ENCODE results near the gene THAP4. TPM values are rescaled to one million over a fixed set of nuclear protein-coding genes. Genes with fewer than 3 reads are reported as not detected.

Gene THAP4
- total and polyA plus RNA-seq, 2 of the 4 experiments (the other 2 are of a cell fraction) = 33.9 to 55.1 TPM

DNA sequence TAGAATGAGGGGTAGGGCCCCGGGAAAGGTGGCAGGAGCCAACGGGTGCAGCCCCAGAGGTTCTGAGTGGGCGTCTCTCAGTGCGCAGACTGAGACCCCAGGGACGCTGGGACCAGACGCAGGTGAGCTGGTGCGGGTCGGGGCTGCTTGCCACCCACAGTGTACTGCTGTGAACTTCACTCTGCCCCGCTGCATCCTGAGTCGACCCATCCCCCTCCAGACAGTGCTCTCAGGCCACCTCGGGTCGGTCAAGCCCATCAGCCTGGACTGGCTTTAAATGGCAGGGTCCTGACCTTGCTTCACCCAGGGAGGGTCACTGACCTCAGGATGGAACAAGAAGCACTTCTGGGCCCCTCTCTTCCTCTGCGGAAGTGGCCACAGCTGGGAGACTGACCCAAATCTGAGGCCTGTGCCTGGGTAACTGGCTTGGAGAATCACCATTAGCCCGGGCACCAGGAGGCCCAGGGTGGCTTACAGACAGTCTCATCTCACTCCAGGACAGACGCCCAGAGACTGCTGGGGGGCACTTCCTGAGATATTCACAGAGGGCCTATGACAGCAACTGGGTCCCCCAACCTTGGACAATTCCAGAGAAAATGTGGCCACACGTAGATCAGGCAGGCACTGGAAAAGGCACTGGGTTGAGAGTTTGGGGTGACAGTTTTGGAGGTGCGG, 102.1 kb downstream of the THAP4 start:
- no peak overlapping the region for H2AFZ ChIP-seq (replicated peaks; ENCODE audit: low read length, poor library complexity)
- BruUV-seq (replicated peaks) = no TSS peak
- dilution Hi-C loops (cut with HindIII; ENCODE audit: low sequenced_read_pairs, unreplicated experiment) (no loop called here), in situ Hi-C loops (cut with MboI; ENCODE audit: low sequenced_read_pairs) (no loop called here), intact Hi-C loops (cut with micrococcal nuclease) (no loop called here)
- no peak overlapping the region for H2BK15ac ChIP-seq (ENCODE audit: low read depth, low read length)
- no peak overlapping the region for H3K23ac ChIP-seq (ENCODE audit: low read depth, low read length)
- H3K18ac ChIP-seq (ENCODE audit: low read depth, low read length) = no peak overlapping the region
- no peak overlapping the region for H4K5ac ChIP-seq (ENCODE audit: low read depth, low read length)
- no peak overlapping the region for H4K91ac ChIP-seq (ENCODE audit: insufficient read depth, low read depth, low read length)
- TF ChIP-seq CEBPB (IDR thresholded peaks at IDR 0.05; ENCODE audit: low read depth, low read length) = no peak
- TF ChIP-seq MAZ (IDR thresholded peaks at IDR 0.05; ENCODE audit: borderline replicate concordance, low read depth, low read length) = no peak
- no peak for TF ChIP-seq RAD21 (IDR thresholded peaks at IDR 0.05; ENCODE audit: low read length)
- TF ChIP-seq NFE2L2 (IDR thresholded peaks at IDR 0.05; ENCODE audit: low read depth, low read length) = no peak
- TF ChIP-seq MAFK (IDR thresholded peaks at IDR 0.05; ENCODE audit: low read depth, low read length) = no peak
- TF ChIP-seq RCOR1 (IDR thresholded peaks at IDR 0.05; ENCODE audit: insufficient replicate concordance, low read length) = no peak
- no peak for TF ChIP-seq FOS (IDR thresholded peaks at IDR 0.05; ENCODE audit: low read depth, low read length)
- no peak for TF ChIP-seq USF2 (IDR thresholded peaks at IDR 0.05; ENCODE audit: low read depth, low read length)
- TF ChIP-seq CHD1 (IDR thresholded peaks at IDR 0.05; ENCODE audit: low read depth, low read length) = no peak
- no peak for TF ChIP-seq SMC3 (IDR thresholded peaks at IDR 0.05; ENCODE audit: low read depth, low read length)
- TF ChIP-seq POLR2A (IDR thresholded peaks at IDR 0.05; ENCODE audit: low read depth, low read length) = no peak
- TF ChIP-seq, protein P1, sequence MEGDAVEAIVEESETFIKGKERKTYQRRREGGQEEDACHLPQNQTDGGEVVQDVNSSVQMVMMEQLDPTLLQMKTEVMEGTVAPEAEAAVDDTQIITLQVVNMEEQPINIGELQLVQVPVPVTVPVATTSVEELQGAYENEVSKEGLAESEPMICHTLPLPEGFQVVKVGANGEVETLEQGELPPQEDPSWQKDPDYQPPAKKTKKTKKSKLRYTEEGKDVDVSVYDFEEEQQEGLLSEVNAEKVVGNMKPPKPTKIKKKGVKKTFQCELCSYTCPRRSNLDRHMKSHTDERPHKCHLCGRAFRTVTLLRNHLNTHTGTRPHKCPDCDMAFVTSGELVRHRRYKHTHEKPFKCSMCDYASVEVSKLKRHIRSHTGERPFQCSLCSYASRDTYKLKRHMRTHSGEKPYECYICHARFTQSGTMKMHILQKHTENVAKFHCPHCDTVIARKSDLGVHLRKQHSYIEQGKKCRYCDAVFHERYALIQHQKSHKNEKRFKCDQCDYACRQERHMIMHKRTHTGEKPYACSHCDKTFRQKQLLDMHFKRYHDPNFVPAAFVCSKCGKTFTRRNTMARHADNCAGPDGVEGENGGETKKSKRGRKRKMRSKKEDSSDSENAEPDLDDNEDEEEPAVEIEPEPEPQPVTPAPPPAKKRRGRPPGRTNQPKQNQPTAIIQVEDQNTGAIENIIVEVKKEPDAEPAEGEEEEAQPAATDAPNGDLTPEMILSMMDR (conservative IDR thresholded peaks at IDR 0.05; ENCODE audit: low read depth, low read length) = no peak
- no peak overlapping the region for H2BK120ac ChIP-seq (ENCODE audit: low read depth, low read length)
- H3K4me3 ChIP-seq (ENCODE audit: insufficient read depth, low read depth, low read length) = no peak overlapping the region
- no peak overlapping the region for H3K56ac ChIP-seq (ENCODE audit: extremely low read depth, insufficient read depth, low read length)
- no peak overlapping the region for H3K27ac ChIP-seq (ENCODE audit: insufficient read depth, low read length)
- H2AK9ac ChIP-seq (replicated peaks; ENCODE audit: low read depth, low read length, poor library complexity) = no peak overlapping the region
- no peak overlapping the region for H3K14ac ChIP-seq (replicated peaks; ENCODE audit: low read depth, low read length)
- H3K27me3 ChIP-seq (ENCODE audit: control insufficient read depth, insufficient read depth, low read length) = peaks cover 25% of the 10 kb centered on the region
- H3K9me1 ChIP-seq (ENCODE audit: insufficient read depth, low read length) = no peaks in the 10 kb centered on the region
- no peaks in the 10 kb centered on the region for H4K20me1 ChIP-seq (ENCODE audit: insufficient read depth, low read length)
- CTCF ChIA-PET = no interaction called here
- H4K8ac ChIP-seq (ENCODE audit: low read depth in 2 of 2, low read length in 2 of 2) = no peak overlapping the region
- 74% methylated on average over 10 of the region's 17 CpGs; no CpG with 5 or more reads in 1 of the 2 experiments for WGBS, 2 experiments (ENCODE audit: extremely low coverage in 2 of 2, insufficient read length in 1 of 2)
- no peak overlapping the region for H2BK20ac ChIP-seq (ENCODE audit: low read depth, low read length)
- H3K36me3 ChIP-seq (ENCODE audit: control insufficient read depth, insufficient read depth, low read length) = no peaks in the 10 kb centered on the region
- no peak overlapping the region for H3K9ac ChIP-seq (ENCODE audit: low read depth, low read length)
- no peak overlapping the region for H2BK5ac ChIP-seq (ENCODE audit: low read depth, low read length, poor library complexity, severe bottlenecking)
- DNase-seq (no peak), ATAC-seq (ENCODE audit: low read depth) (no peak)
- H3K9me3 ChIP-seq (ENCODE audit: control insufficient read depth, insufficient read depth, low read length) = no peaks in the 10 kb centered on the region
- no peak overlapping the region for H3K4ac ChIP-seq (ENCODE audit: low read depth, low read length)
- no peak overlapping the region for H3K4me2 ChIP-seq (ENCODE audit: low read depth, low read length)
- H3K79me1 ChIP-seq (ENCODE audit: low read depth in 1 of 2, low read length in 2 of 2) = no peaks in the 10 kb centered on the region
- H3K4me1 ChIP-seq (ENCODE audit: control insufficient read depth, insufficient read depth, low read length) = no peaks in the 10 kb centered on the region
- no peak overlapping the region; the same call in 1 of the 2 replicates for H2AK5ac ChIP-seq (ENCODE audit: low read depth, low read length)
- POLR2A ChIA-PET (ENCODE audit: unreplicated experiment) = no interaction called here
